SK-N-MC (cell line): ENCODE measurements around the gene LENEP.

Source experiments
- EZH2 ChIP-seq: fragments of 200-600 bp; sonication (generic); IDR thresholded peaks from one replicate; pipeline ENCODE4 v1.6.1; 2017; ENCODE audit warnings: antibody characterized with exemption
- POLR2AphosphoS5 ChIP-seq: IDR thresholded peaks from 2 replicates; pipeline ENCODE4 v1.6.1; 2012; ENCODE audit warnings: mild to moderate bottlenecking, low read depth, low read length, borderline replicate concordance

- no peak for TF ChIP-seq POLR2AphosphoS5
- TF ChIP-seq EZH2, result no peak
Observed at GRCh38 chr1:155016231-155016831, 22.9 kb downstream of the LENEP start.
